AG04450 (cell line): ENCODE data around the gene RIOK2. TPM values are rescaled to one million over a fixed set of nuclear protein-coding genes. Genes with fewer than 3 reads are reported as not detected.

Source experiments
- CTCF ChIA-PET: fragments of 300-600, 350-600 bp; formaldehyde crosslinking; extraction: SDS; loops from one replicate; lab custom pipeline; 2022; ENCODE audit warnings: antibody characterized with exemption, inconsistent platforms; lab: Charles Lee
- POLR2A ChIA-PET: fragments of 350-600 bp; formaldehyde crosslinking; extraction: SDS; loops from one replicate; lab custom pipeline; 2021; ENCODE audit warnings: antibody characterized with exemption, inconsistent platforms; lab: Yijun Ruan, JAX
- DNase-seq: peaks from one replicate; pipeline ENCODE4 v3.0.0-alpha.2; 2011; ENCODE audit warnings: low read depth, low spot score
- H3K27ac ChIP-seq: one replicate; pipeline ENCODE4 v1.5.1; 2012; ENCODE audit warnings: low read depth, low read length, control low read depth
- H3K27me3 ChIP-seq: one replicate; pipeline ENCODE4 v1.6.0; 2012; ENCODE audit warnings: low read length; ENCODE audit not compliant: control insufficient read depth, insufficient read depth
- H3K4me3 ChIP-seq: 2 replicates; pipeline ENCODE4 v1.5.1; 2011; ENCODE audit warnings: mild to moderate bottlenecking, low read depth, low read length, control low read depth
- H3K9me3 ChIP-seq: 2 replicates; pipeline ENCODE4 v1.5.1; 2012; ENCODE audit warnings: low read length; ENCODE audit not compliant: control insufficient read depth, insufficient read depth
- polyA plus RNA-seq: library from polyadenylated mRNA; depleted of rRNA; stranded (reverse); fragments of >200 nt; gene quantifications from 2 replicates; pipeline ENCODE4 v1.2.3, GENCODE V29; 2011; rRNA removed
- small RNA-seq: library from RNA; depleted of rRNA; stranded (forward); fragments of <200 nt; gene quantifications from one replicate; pipeline ENCODE3, GENCODE V24; 2012; ENCODE audit warnings: low read depth; ENCODE audit not compliant: insufficient read length
- TF ChIP-seq, protein P1 (sequence below): IDR thresholded peaks from 2 replicates; pipeline ENCODE4 v1.5.1; 2011; ENCODE audit warnings: low read depth, low read length, control low read depth, inconsistent platforms

RIOK2 gene
- polyA plus RNA-seq, 1 experiment, result 35.7 TPM

DNA sequence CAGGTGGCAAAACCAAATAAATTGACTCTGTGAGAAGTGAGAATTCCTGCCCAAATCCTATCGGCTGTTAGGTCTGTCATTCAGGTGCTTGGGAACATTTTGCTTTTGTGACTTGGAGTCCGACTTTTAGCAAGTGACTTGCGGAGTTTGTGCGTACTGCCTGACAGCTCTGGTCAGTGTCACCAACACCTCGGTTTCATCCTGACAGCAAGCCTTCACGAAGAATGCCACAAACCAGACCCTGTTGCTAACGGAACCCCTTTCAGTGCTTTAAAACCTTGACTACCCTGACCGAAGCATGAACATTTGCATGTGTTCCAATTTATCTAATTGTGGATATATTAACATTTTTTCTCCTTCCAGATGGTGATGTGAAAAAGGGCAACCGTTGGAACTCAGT lies 67.1 kb downstream of the RIOK2 start:
- no peak overlapping the region for H3K27ac ChIP-seq
- H3K27me3 ChIP-seq, result peaks cover 30% of the 10 kb centered on the region
- H3K9me3 ChIP-seq, result no peaks in the 10 kb centered on the region
- DNase-seq, result no peak
- ChIA-PET CTCF (no interaction called here), POLR2A (no interaction called here)
- H3K4me3 ChIP-seq, result no peak overlapping the region
- TF ChIP-seq, protein P1, sequence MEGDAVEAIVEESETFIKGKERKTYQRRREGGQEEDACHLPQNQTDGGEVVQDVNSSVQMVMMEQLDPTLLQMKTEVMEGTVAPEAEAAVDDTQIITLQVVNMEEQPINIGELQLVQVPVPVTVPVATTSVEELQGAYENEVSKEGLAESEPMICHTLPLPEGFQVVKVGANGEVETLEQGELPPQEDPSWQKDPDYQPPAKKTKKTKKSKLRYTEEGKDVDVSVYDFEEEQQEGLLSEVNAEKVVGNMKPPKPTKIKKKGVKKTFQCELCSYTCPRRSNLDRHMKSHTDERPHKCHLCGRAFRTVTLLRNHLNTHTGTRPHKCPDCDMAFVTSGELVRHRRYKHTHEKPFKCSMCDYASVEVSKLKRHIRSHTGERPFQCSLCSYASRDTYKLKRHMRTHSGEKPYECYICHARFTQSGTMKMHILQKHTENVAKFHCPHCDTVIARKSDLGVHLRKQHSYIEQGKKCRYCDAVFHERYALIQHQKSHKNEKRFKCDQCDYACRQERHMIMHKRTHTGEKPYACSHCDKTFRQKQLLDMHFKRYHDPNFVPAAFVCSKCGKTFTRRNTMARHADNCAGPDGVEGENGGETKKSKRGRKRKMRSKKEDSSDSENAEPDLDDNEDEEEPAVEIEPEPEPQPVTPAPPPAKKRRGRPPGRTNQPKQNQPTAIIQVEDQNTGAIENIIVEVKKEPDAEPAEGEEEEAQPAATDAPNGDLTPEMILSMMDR, result no peak

DNA sequence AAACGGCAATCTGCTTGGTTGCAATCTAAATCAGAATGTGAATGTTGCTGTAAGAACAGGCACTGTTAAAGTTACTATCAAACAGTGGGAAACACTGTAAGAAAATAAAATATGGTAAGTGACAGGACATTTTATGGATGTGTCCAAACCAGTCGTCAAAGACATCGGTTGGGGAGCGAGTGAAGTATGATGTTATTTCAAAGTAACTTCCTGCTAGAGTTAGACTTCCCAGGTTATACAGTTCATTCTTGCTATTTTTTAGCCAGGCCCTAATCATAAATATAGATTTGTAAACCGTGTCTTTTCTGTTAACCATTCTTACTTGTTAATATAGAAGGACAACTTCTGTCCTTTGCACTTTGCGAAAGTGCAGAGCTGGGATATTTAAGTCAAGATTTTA lies 70.8 kb downstream of the RIOK2 start:
- TF ChIP-seq, protein P1, result no peak
- ChIA-PET POLR2A (no interaction called here), CTCF (no interaction called here)
- Histone ChIP-seq H3K27me3 (peaks cover 23% of the 10 kb centered on the region), H3K9me3 (no peaks in the 10 kb centered on the region), H3K4me3 (no peak overlapping the region), H3K27ac (no peak overlapping the region)
- no peak for DNase-seq

DNA sequence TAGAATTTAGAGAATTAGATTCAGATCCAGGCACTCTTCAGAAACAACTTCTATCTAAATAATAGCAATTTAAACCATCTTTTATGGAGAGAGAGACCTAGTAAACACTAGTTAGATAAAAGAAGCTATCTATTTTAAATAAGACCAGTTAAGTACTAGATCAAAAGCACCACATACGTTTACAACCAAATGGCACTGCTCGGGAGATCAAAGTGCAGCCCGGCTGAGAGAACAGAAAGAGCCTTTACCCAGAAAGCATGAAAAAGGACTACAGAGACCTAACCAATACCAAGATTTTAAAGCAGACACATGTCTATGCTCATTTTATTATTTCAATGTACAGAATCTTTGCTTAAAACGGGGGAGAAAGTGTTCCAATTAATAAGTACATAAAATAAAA lies 71.4 kb downstream of the RIOK2 start:
- no peak overlapping the region for H3K27ac ChIP-seq
- no peak for DNase-seq
- ChIA-PET CTCF (no interaction called here), POLR2A (no interaction called here)
- H3K4me3 ChIP-seq, result no peak overlapping the region
- H3K9me3 ChIP-seq, result no peaks in the 10 kb centered on the region
- TF ChIP-seq, protein P1, result no peak
- H3K27me3 ChIP-seq, result peaks cover 28% of the 10 kb centered on the region

DNA sequence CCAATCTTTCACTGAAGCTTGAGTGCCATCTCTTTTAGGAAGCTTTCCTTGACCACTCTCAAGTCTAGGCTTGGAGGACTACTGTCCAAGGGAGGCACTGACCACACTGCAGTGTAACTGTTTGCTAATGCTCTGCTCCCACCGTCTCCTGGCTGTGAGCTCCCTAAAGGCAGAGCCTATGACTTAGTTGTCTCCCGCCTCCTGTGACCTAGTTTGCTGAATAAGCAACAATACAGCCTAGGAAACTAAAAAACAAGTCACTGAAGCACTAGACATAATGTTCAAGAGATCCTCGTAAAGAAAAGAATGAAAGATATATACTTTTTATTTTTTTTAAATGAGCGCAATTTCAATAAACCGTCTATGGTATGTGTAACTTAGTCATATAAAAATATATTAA lies 72.0 kb downstream of the RIOK2 start:
- Histone ChIP-seq H3K27ac (no peak overlapping the region), H3K27me3 (peaks cover 30% of the 10 kb centered on the region), H3K9me3 (no peaks in the 10 kb centered on the region), H3K4me3 (no peak overlapping the region)
- POLR2A ChIA-PET, result no interaction called here
- no peak for DNase-seq
- TF ChIP-seq, protein P1, result no peak
- CTCF ChIA-PET, result no interaction called here

Small RNAs within 50 kb of the gene (small RNA-seq; reads per million reads assigned to genes)
- not detected for gene RNU1-73P

Other genes starting within 250 kb of the RIOK2 start
- 9.7 and 13.4 TPM in 2 replicates for gene LNPEP, start 247.2 kb downstream of the RIOK2 start, polyA plus RNA-seq
- gene LIX1, start 40.6 kb downstream of the RIOK2 start, polyA plus RNA-seq, result not detected in 2 replicates